ENCODE measurements around the gene SYNM. TPM values are rescaled to one million over a fixed set of nuclear protein-coding genes. Genes with fewer than 3 reads are reported as not detected.

The SYNM gene
- polyA plus RNA-seq, 1 experiment = 1.8 TPM

GRCh38 chr15:99143655-99144610 lies 39.1 kb downstream of the SYNM start:
- H3K36me3 ChIP-seq (ENCODE audit: control insufficient read depth, insufficient read depth, low read length) = no peaks in the 10 kb centered on the region; the same call in none of the 2 replicates
- H3K27me3 ChIP-seq (ENCODE audit: control insufficient read depth, insufficient read depth, low read length) = no peaks in the 10 kb centered on the region
- H3K4me3 ChIP-seq (ENCODE audit: low read depth, low read length) = no peak overlapping the region
- no peak for TF ChIP-seq CTCF (IDR thresholded peaks at IDR 0.05; ENCODE audit: insufficient read depth, low read depth, low read length)
- peak; percentile 17 for DNase-seq (ENCODE audit: low read depth)
- CTCF ChIA-PET = interaction anchor here (1.1 to 1.7 kb wide), 4 partner anchors 9 to 545 kb away, joined by 3 to 5 read pairs (median 3); no protein-coding TSS in a partner anchor
- POLR2A ChIA-PET = interaction anchor here (0.5 to 0.6 kb wide), 2 partner anchors 26 to 437 kb away, joined by 3 to 4 read pairs; no protein-coding TSS in a partner anchor

GRCh38 chr15:99145005-99145404 lies 40.1 kb downstream of the SYNM start:
- Histone ChIP-seq H3K27me3 (ENCODE audit: control insufficient read depth, insufficient read depth, low read length) (no peaks in the 10 kb centered on the region), H3K4me3 (ENCODE audit: low read depth, low read length) (no peak overlapping the region), H3K36me3 (ENCODE audit: control insufficient read depth, insufficient read depth, low read length) (peaks cover 3% of the 10 kb centered on the region)
- DNase-seq (ENCODE audit: low read depth) = no peak
- CTCF ChIA-PET = interaction anchor here (1.1 kb wide), 1 partner anchor 45 kb away, joined by 4 read pairs; no protein-coding TSS in a partner anchor
- no peak for TF ChIP-seq CTCF (IDR thresholded peaks at IDR 0.05; ENCODE audit: insufficient read depth, low read depth, low read length)
- POLR2A ChIA-PET = no interaction called here

GRCh38 chr15:99145778-99146177 lies 40.9 kb downstream of the SYNM start:
- H3K36me3 ChIP-seq (ENCODE audit: control insufficient read depth, insufficient read depth, low read length) = peaks cover 3% of the 10 kb centered on the region
- no peak for TF ChIP-seq CTCF (IDR thresholded peaks at IDR 0.05; ENCODE audit: insufficient read depth, low read depth, low read length)
- DNase-seq (ENCODE audit: low read depth) = no peak
- CTCF ChIA-PET = interaction anchor here (0.9 to 1.3 kb wide), 3 partner anchors 30 to 45 kb away, joined by 3 to 4 read pairs (median 4); partner anchors contain the start of gene SYNM
- no peaks in the 10 kb centered on the region for H3K27me3 ChIP-seq (ENCODE audit: control insufficient read depth, insufficient read depth, low read length)
- H3K4me3 ChIP-seq (ENCODE audit: low read depth, low read length) = no peak overlapping the region
- POLR2A ChIA-PET = no interaction called here

- no peak for DNase-seq (ENCODE audit: low read depth)
- no peak for TF ChIP-seq CTCF (IDR thresholded peaks at IDR 0.05; ENCODE audit: insufficient read depth, low read depth, low read length)
- ChIA-PET CTCF (interaction anchor here (0.9 to 1.3 kb wide), 3 partner anchors 15 to 41 kb away, joined by 3 to 4 read pairs (median 3); partner anchors contain the start of gene SYNM), POLR2A (no interaction called here)
- H3K27me3 ChIP-seq (ENCODE audit: control insufficient read depth, insufficient read depth, low read length) = no peaks in the 10 kb centered on the region
- H3K4me3 ChIP-seq (ENCODE audit: low read depth, low read length) = no peak overlapping the region
- peaks cover 5% of the 10 kb centered on the region for H3K36me3 ChIP-seq (ENCODE audit: control insufficient read depth, insufficient read depth, low read length)
Measured at GRCh38 chr15:99146661-99147060, 41.8 kb downstream of the SYNM start.

GRCh38 chr15:99148851-99149276 lies 44.0 kb downstream of the SYNM start:
- Histone ChIP-seq H3K4me3 (ENCODE audit: low read depth, low read length) (no peak overlapping the region), H3K27me3 (ENCODE audit: control insufficient read depth, insufficient read depth, low read length) (no peaks in the 10 kb centered on the region), H3K36me3 (ENCODE audit: control insufficient read depth, insufficient read depth, low read length) (peaks cover 5% of the 10 kb centered on the region)
- ChIA-PET POLR2A (no interaction called here), CTCF (interaction anchor here (1.0 kb wide), 1 partner anchor 9 kb away, joined by 3 read pairs; no protein-coding TSS in a partner anchor)
- DNase-seq (ENCODE audit: low read depth) = no peak
- TF ChIP-seq CTCF (IDR thresholded peaks at IDR 0.05; ENCODE audit: insufficient read depth, low read depth, low read length) = no peak

Measured in BJ (cell line).